HEK293T (cell line): Measurements from ENCODE around the gene NQO1.

Experiments used
- CTCF ChIA-PET: fragments of 350-600 bp; formaldehyde crosslinking; extraction: SDS; loops from one replicate; lab custom pipeline; 2021; ENCODE audit warnings: antibody characterized with exemption, inconsistent platforms; lab: Yijun Ruan, JAX
- POLR2A ChIA-PET: fragments of 350-600 bp; formaldehyde crosslinking; extraction: SDS; loops from one replicate; lab custom pipeline; 2020; ENCODE audit warnings: antibody characterized with exemption, inconsistent platforms; lab: Yijun Ruan, JAX
- DNase-seq: peaks from one replicate; pipeline ENCODE4 v3.0.0; 2012; ENCODE audit warnings: mixed read lengths; ENCODE audit errors: extremely low spot score
- ARNT ChIP-seq: fragments of 450-650 bp; IDR thresholded peaks from 2 replicates; pipeline ENCODE4 v1.6.1; 2017; ENCODE audit warnings: mild to moderate bottlenecking
- BHLHE40 ChIP-seq: fragments of 450-650 bp; IDR thresholded peaks from 2 replicates; pipeline ENCODE4 v1.6.1; 2016; ENCODE audit warnings: mild to moderate bottlenecking, moderate library complexity, borderline replicate concordance
- CTBP1 ChIP-seq: fragments of 450-650 bp; IDR thresholded peaks from 2 replicates; pipeline ENCODE4 v1.6.1; 2016; ENCODE audit warnings: borderline replicate concordance
- ELF4 ChIP-seq: fragments of 450-650 bp; IDR thresholded peaks from 2 replicates; pipeline ENCODE4 v1.6.1; 2017; ENCODE audit warnings: antibody characterized with exemption
- FOXA1 ChIP-seq: fragments of 450-650 bp; IDR thresholded peaks from 2 replicates; pipeline ENCODE4 v1.6.1; 2016; ENCODE audit warnings: mild to moderate bottlenecking
- FOXK2 ChIP-seq: fragments of 450-650 bp; IDR thresholded peaks from 2 replicates; pipeline ENCODE4 v1.6.1; 2016; ENCODE audit warnings: mild to moderate bottlenecking
- FOXM1 ChIP-seq: fragments of 450-650 bp; IDR thresholded peaks from 2 replicates; pipeline ENCODE4 v1.6.1; 2017; ENCODE audit warnings: mild to moderate bottlenecking, borderline replicate concordance
- HDGF ChIP-seq: fragments of 450-650 bp; IDR thresholded peaks from 2 replicates; pipeline ENCODE4 v1.6.1; 2017; ENCODE audit warnings: antibody characterized with exemption, borderline replicate concordance
- L3MBTL2 ChIP-seq: fragments of 450-650 bp; conservative IDR thresholded peaks from 2 replicates; pipeline ENCODE4 v1.6.1; 2016; ENCODE audit warnings: mild to moderate bottlenecking
- LEF1 ChIP-seq: fragments of 450-650 bp; IDR thresholded peaks from 2 replicates; pipeline ENCODE4 v1.6.1; 2017; ENCODE audit warnings: mild to moderate bottlenecking, borderline replicate concordance
- NFRKB ChIP-seq: fragments of 450-650 bp; IDR thresholded peaks from 2 replicates; pipeline ENCODE4 v1.6.1; 2016; ENCODE audit warnings: mild to moderate bottlenecking, moderate library complexity
- SP1 ChIP-seq: fragments of 450-650 bp; IDR thresholded peaks from 2 replicates; pipeline ENCODE4 v1.6.1; 2017
- SUZ12 ChIP-seq: fragments of 450-650 bp; IDR thresholded peaks from 2 replicates; pipeline ENCODE4 v1.6.1; 2016; ENCODE audit warnings: mild to moderate bottlenecking
- TARDBP ChIP-seq: fragments of 450-650 bp; IDR thresholded peaks from 2 replicates; pipeline ENCODE4 v1.6.1; 2016
- ZNF384 ChIP-seq: fragments of 450-650 bp; IDR thresholded peaks from 2 replicates; pipeline ENCODE4 v1.6.1; 2016
- TF ChIP-seq, protein P1 (sequence below): fragments of 450-650 bp; IDR thresholded peaks from 2 replicates; pipeline ENCODE4 v1.6.1; 2016

Gene NQO1

DNA sequence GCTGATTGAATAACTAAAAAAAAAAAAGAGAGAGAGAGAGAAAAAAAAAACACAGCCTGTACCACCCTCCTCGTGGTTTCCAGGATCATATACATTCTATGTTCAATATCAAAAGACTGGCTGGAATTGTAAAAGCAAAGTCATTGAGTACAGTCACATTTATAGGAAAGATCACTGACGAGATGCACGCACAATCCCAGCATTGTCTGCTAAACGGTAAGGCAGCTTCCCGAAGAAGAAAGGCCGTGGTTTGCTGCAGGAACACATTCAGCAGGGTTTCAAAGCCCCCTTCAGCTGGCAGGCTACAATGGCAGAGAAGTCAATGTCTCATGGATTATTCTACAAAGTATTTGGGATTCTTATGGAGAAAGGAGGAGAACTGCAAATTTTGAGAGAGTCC is 9.3 kb downstream of the NQO1 start:
- ChIA-PET POLR2A (interaction anchor here (1.0 to 1.7 kb wide), 3 partner anchors 9 to 38 kb away, joined by 3 to 5 read pairs (median 4); partner anchors contain the start of genes NOB1 and NQO1), CTCF (no interaction called here)
- TF ChIP-seq SP1 (no peak), BHLHE40 (no peak), NFRKB (no peak), FOXK2 (no peak), TARDBP (no peak), L3MBTL2 (no peak), SUZ12 (no peak), ZNF384 (no peak), ARNT (no peak), CTBP1 (no peak), FOXA1 (no peak)
- TF ChIP-seq, protein P1, sequence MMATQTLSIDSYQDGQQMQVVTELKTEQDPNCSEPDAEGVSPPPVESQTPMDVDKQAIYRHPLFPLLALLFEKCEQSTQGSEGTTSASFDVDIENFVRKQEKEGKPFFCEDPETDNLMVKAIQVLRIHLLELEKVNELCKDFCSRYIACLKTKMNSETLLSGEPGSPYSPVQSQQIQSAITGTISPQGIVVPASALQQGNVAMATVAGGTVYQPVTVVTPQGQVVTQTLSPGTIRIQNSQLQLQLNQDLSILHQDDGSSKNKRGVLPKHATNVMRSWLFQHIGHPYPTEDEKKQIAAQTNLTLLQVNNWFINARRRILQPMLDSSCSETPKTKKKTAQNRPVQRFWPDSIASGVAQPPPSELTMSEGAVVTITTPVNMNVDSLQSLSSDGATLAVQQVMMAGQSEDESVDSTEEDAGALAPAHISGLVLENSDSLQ, result no peak
- no peak for DNase-seq

DNA sequence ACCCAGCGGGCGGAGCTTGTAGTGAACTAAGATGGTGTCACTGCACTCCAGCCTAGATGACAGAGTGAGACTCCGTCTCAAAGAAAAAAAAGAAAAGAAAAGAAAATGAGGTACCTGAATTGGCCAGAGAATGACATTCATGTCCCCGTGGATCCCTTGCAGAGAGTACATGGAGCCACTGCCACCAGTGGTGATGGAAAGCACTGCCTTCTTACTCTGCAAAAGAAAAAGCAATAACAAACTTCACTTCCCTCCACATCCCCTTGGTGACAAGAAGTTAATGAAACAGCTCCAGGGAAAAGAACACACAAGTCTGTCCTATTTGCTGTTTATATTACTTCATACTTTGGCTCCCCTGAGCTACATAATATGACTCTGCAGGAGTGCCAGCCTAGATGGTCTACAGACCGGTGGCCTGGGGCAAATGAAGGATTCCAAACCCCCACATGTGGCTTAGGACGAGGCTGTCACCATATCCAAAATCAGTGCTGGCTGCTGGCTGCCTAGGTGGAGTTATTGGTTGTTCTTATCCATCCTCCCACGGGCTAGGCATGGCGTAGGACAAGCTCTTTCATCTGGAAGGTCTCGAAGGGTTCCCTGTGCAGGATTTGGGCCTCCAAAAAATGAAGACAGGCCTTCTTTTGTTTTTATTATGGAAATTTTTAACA is 13.3 kb downstream of the NQO1 start:
- TF ChIP-seq L3MBTL2 (no peak), LEF1 (no peak), ARNT (no peak), FOXK2 (no peak), FOXA1 (no peak), HDGF (no peak), CTBP1 (no peak), FOXM1 (no peak), BHLHE40 (no peak), ZNF384 (no peak), SUZ12 (no peak)
- ChIA-PET POLR2A (interaction anchor here (1.0 to 1.4 kb wide), 2 partner anchors 13 to 42 kb away, joined by 3 read pairs; partner anchors contain the start of genes NOB1 and NQO1), CTCF (interaction anchor here (0.5 kb wide), 1 partner anchor 60 kb away, joined by 3 read pairs; no protein-coding TSS in a partner anchor)
- DNase-seq, result no peak

DNA sequence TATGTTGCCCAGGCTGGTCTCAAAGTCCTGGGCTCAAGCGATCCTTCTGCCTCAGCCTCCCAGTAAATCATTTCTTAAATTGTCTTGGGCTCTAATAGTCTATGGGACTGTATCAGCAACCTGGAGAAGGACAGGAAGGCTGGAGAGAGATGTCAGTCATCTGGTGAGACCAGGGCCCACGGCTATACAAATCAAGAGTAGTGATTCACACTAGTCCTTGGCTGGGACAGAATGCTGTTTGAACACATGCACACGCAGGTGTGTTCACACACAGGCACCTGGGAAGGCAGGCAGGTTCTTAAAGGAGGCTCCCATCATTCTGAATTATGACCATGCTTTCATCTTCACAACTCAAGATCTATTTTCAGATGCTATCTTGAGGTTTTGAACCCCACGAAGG is 14.1 kb downstream of the NQO1 start:
- ChIA-PET POLR2A (interaction anchor here (1.4 kb wide), 1 partner anchor 43 kb away, joined by 3 read pairs; the partner anchor contains the start of gene NOB1), CTCF (no interaction called here)
- TF ChIP-seq FOXM1, result no peak
- TF ChIP-seq SP1, result no peak
- TF ChIP-seq FOXA1, result no peak
- TF ChIP-seq CTBP1, result no peak
- no peak for DNase-seq

DNA sequence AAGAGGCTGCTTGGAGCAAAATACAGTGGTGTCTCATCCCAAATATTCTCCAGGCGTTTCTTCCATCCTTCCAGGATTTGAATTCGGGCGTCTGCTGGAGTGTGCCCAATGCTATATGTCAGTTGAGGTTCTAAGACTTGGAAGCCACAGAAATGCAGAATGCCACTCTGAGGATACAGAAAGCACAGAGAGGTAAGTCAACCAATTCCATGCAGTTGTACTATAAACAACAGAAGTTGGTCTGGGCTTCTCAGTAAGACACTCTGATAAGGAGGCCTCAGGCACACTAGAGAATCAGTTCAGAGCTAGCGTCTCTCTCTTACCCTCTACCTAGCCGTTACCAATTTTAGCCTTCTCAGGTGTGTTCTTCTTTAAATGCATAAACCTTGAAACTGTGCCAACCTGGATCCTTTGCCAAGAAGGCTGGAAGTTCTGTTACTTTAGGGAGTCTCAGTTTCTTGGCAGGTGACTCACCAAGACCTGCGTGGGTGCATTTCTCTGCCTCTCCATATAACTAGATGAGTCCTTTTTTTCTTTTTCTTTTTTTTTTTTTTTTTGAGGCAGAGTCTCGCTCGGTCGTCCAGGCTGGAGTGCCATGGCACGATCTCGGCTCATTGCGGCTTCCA is 15.1 kb downstream of the NQO1 start:
- POLR2A ChIA-PET, result interaction anchor here (3.7 kb wide), 1 partner anchor 43 kb away, joined by 10 read pairs; the partner anchor contains the start of gene NOB1
- DNase-seq, result no peak
- TF ChIP-seq FOXA1, result no peak
- TF ChIP-seq LEF1, result no peak
- no peak for TF ChIP-seq HDGF
- TF ChIP-seq ELF4, result no peak
- TF ChIP-seq FOXM1, result no peak
- no peak for TF ChIP-seq L3MBTL2
- TF ChIP-seq TARDBP, result no peak
- no peak for TF ChIP-seq SUZ12
- no peak for TF ChIP-seq NFRKB
- CTCF ChIA-PET, result no interaction called here

DNA sequence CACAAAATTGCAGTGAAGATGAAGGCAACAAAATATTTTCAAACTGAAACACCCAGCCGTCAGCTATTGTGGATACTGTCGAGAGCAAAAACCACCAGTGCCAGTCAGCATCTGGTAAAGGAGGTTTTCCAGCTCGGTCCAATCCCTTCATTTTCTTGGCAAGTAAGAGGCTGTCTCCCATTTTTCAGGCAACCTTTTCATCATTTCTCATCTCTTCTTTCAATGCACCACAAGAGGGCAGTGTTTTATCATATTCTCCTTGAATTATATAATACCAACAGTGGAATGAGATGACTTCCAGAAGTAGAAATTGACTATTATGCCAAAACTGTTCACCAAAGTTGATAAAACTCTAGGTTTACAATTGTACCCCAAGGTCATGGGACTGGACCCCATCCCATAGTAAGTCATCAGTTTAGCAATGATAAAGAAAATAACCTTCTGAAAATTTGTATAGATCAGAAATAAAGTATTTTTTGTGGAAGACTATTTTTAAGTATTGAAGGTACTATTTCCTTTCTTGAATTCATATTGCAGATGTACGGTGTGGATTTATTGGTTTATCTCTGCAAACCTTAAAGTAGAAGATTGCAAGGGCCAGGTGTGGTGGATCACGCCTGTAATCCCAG is 16.8 kb downstream of the NQO1 start:
- peak; percentile 54 for DNase-seq
- POLR2A ChIA-PET, result interaction anchor here (3.7 kb wide), 1 partner anchor 45 kb away, joined by 10 read pairs; the partner anchor contains the start of gene NOB1
- CTCF ChIA-PET, result interaction anchor here (0.9 to 1.3 kb wide), 4 partner anchors 10 to 313 kb away, joined by 3 to 5 read pairs (median 3); partner anchors contain the start of genes NOB1 and NQO1
- TF ChIP-seq SUZ12, result no peak
- TF ChIP-seq SP1, result no peak
- no peak for TF ChIP-seq FOXA1
- no peak for TF ChIP-seq TARDBP
- no peak for TF ChIP-seq FOXK2
- no peak for TF ChIP-seq LEF1
- no peak for TF ChIP-seq CTBP1
- TF ChIP-seq L3MBTL2, result no peak
- TF ChIP-seq FOXM1, result no peak
- TF ChIP-seq, protein P1, result no peak
- no peak for TF ChIP-seq BHLHE40
- TF ChIP-seq ARNT, result no peak
- no peak for TF ChIP-seq NFRKB
- TF ChIP-seq ZNF384, result no peak
- no peak for TF ChIP-seq ELF4
- no peak for TF ChIP-seq HDGF
